Peyer's patch (tissue), 4 donors: ENCODE data around the gene AOAH.

Source experiments
- CTCF ChIP-seq, 6 experiments: fragments of 450-650 bp in 4 of 6; fragments of 200-600 bp in 2 of 6; sonication (generic) in 1 of 6; IDR thresholded peaks; one replicate each; pipeline ENCODE4 v1.5.1; 2017 to 2019; ENCODE audit warnings: antibody characterized with exemption in 6 of 6, mild to moderate bottlenecking in 3 of 6, moderate library complexity in 1 of 6
- POLR2A ChIP-seq, 2 donors: fragments of 450-650 bp; IDR thresholded peaks; one replicate each; pipeline ENCODE4 v1.5.1; 2017; ENCODE audit warnings: antibody characterized with exemption in 2 of 2, mild to moderate bottlenecking in 2 of 2, moderate library complexity in 2 of 2

GRCh38 chr7:36486336-36486735, 238.0 kb downstream of the AOAH start:
- TF ChIP-seq CTCF (IDR thresholded peaks at IDR 0.05) (no peak), POLR2A (IDR thresholded peaks at IDR 0.05) (no peak)
